Fibroblast of lung (primary cell): ENCODE measurements around the gene FBXW11.

Source experiments
- CTCF ChIP-seq, 2 donors: IDR thresholded peaks in 1 of 2; conservative IDR thresholded peaks in 1 of 2; 1 replicate in 1 of 2; 2 replicates in 1 of 2; pipeline ENCODE4 v1.5.1; 2011 to 2012; ENCODE audit warnings: low read length in 2 of 2, control low read depth in 1 of 2, inconsistent platforms in 1 of 2, low read depth in 1 of 2, mild to moderate bottlenecking in 1 of 2
- EZH2 ChIP-seq: IDR thresholded peaks from 2 replicates; pipeline ENCODE4 v1.5.1; 2012; ENCODE audit warnings: low read length, control low read depth, mild to moderate bottlenecking; ENCODE audit errors: missing control alignments

- peak in 1 of 2 donors; percentile 7 for TF ChIP-seq CTCF (conservative IDR thresholded peaks at IDR 0.05 in 1 of 2, IDR thresholded peaks at IDR 0.05 in 1 of 2; ENCODE audit: low read depth in 1 of 2, low read length in 2 of 2)
- TF ChIP-seq EZH2 = no peak
Measured at GRCh38 chr5:171845857-171846256, 160.6 kb downstream of the FBXW11 start.
